MM.1S (cell line): ENCODE results near the gene TTLL5.

Experiments used
- CTCF ChIP-seq: fragments of 300-600 bp; sonication (generic); IDR thresholded peaks from 2 replicates; pipeline ENCODE4 v1.5.1; 2016; ENCODE audit warnings: antibody characterized with exemption, low read length, mixed read lengths
- EZH2 ChIP-seq: fragments of 300-600 bp; sonication (generic); optimal IDR thresholded peaks from 2 replicates; pipeline ENCODE3; 2017; ENCODE audit warnings: low read depth, mild to moderate bottlenecking, antibody characterized with exemption, low read length, mixed read lengths
- EZH2phosphoT487 ChIP-seq: fragments of 300-600 bp; sonication (generic); IDR thresholded peaks from 2 replicates; pipeline ENCODE4 v1.6.1; 2018; ENCODE audit warnings: antibody characterized with exemption, low read length

GRCh38 chr14:75886636-75887348, 225.7 kb downstream of the TTLL5 start:
- TF ChIP-seq CTCF, result no peak
- TF ChIP-seq EZH2phosphoT487, result no peak
- no peak for TF ChIP-seq EZH2
